ENCODE data around the gene ADD1. TPM values are rescaled to one million over a fixed set of nuclear protein-coding genes. Genes with fewer than 3 reads are reported as not detected.

The ADD1 gene
- total RNA-seq, 1 experiment from 2014 or later = 163 TPM

GRCh38 chr4:2868877-2869487, 25.3 kb downstream of the ADD1 start:
- Mint-ChIP-seq H3K27ac (peak overlapping the region; percentile 56 to 91 (median 86); a peak in 5 of 7 replicates), H3K36me3 (ENCODE audit: insufficient read depth in 1 of 3, low read depth in 3 of 3) (no peaks in the 10 kb centered on the region; a peak in 1 of 7 replicates), H3K27me3 (ENCODE audit: low read depth) (no peaks in the 10 kb centered on the region), H3K9me3 (no peaks in the 10 kb centered on the region), H3K4me3 (peak overlapping the region in 1 of 2 experiments; percentile 58; a peak in 2 of 5 replicates), H3K4me1 (peaks cover 48 to 61% of the 10 kb centered on the region in 2 experiments)
- Histone ChIP-seq H3K27ac (ENCODE audit: insufficient read length, low read depth, low read length) (no peak overlapping the region), H3K4me1 (ENCODE audit: insufficient read depth, low read length) (peaks cover 2% of the 10 kb centered on the region; the same call in 1 of the 2 replicates), H3K27me3 (ENCODE audit: insufficient read depth, low read length) (no peaks in the 10 kb centered on the region), H3K79me2 (ENCODE audit: insufficient read depth, low read length) (peaks cover 13% of the 10 kb centered on the region; the same call in 1 of the 2 replicates), H4K91ac (ENCODE audit: insufficient read length, low read depth, low read length) (no peak overlapping the region), H3K56ac (ENCODE audit: insufficient read length, low read depth, low read length) (no peak overlapping the region), H2BK120ac (ENCODE audit: low read depth, low read length, poor library complexity, severe bottlenecking) (no peak overlapping the region), H2BK20ac (ENCODE audit: low read depth, low read length, poor library complexity, severe bottlenecking) (no peak overlapping the region), H3K18ac (ENCODE audit: insufficient read length, low read depth, low read length) (peak overlapping the region; percentile 5), H3K4ac (ENCODE audit: low read depth, low read length) (no peak overlapping the region), H4K20me1 (ENCODE audit: control insufficient read depth, insufficient read depth, insufficient read length) (no peaks in the 10 kb centered on the region), H3K14ac (ENCODE audit: insufficient read depth, low read length) (no peak overlapping the region), H3K4me2 (ENCODE audit: insufficient read depth, insufficient read length, low read length) (peak overlapping the region; percentile 2), H2BK15ac (ENCODE audit: low read depth, low read length) (no peak overlapping the region), H2AK5ac (ENCODE audit: insufficient read length, low read length) (no peak overlapping the region), H3K79me1 (ENCODE audit: insufficient read depth, low read depth, low read length, poor library complexity, severe bottlenecking) (peaks cover 13% of the 10 kb centered on the region), H2BK5ac (ENCODE audit: insufficient read length, low read length) (no peak overlapping the region), H3K9me3 (ENCODE audit: control insufficient read depth, low read depth, low read length) (no peaks in the 10 kb centered on the region), H4K5ac (ENCODE audit: insufficient read length, low read depth, low read length) (no peak overlapping the region), H3T11ph (ENCODE audit: low read length) (no peak overlapping the region), H3K23ac (ENCODE audit: insufficient read length, low read depth, low read length) (no peak overlapping the region), H3K9ac (ENCODE audit: extremely low read depth, insufficient read length, low read length) (no peak overlapping the region), H2AFZ (ENCODE audit: low read length) (no peak overlapping the region), H3K23me2 (ENCODE audit: insufficient read length, low read depth, low read length, poor library complexity, severe bottlenecking) (no peaks in the 10 kb centered on the region), H4K8ac (replicated peaks; ENCODE audit: insufficient read length, low read depth, low read length) (no peak overlapping the region), H2BK12ac (ENCODE audit: insufficient read length, low read depth, low read length) (no peak overlapping the region)
- TF ChIP-seq, protein P1, sequence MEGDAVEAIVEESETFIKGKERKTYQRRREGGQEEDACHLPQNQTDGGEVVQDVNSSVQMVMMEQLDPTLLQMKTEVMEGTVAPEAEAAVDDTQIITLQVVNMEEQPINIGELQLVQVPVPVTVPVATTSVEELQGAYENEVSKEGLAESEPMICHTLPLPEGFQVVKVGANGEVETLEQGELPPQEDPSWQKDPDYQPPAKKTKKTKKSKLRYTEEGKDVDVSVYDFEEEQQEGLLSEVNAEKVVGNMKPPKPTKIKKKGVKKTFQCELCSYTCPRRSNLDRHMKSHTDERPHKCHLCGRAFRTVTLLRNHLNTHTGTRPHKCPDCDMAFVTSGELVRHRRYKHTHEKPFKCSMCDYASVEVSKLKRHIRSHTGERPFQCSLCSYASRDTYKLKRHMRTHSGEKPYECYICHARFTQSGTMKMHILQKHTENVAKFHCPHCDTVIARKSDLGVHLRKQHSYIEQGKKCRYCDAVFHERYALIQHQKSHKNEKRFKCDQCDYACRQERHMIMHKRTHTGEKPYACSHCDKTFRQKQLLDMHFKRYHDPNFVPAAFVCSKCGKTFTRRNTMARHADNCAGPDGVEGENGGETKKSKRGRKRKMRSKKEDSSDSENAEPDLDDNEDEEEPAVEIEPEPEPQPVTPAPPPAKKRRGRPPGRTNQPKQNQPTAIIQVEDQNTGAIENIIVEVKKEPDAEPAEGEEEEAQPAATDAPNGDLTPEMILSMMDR (conservative IDR thresholded peaks at IDR 0.05) = no peak
- WGBS (ENCODE audit: extremely low coverage, insufficient read length, low lambda C conversion rate) = no CpG with 5 or more reads among the region's 12 CpGs
- DNase-seq = no peak
